ENCODE results near the gene SMYD3.

Gene SMYD3

DNA sequence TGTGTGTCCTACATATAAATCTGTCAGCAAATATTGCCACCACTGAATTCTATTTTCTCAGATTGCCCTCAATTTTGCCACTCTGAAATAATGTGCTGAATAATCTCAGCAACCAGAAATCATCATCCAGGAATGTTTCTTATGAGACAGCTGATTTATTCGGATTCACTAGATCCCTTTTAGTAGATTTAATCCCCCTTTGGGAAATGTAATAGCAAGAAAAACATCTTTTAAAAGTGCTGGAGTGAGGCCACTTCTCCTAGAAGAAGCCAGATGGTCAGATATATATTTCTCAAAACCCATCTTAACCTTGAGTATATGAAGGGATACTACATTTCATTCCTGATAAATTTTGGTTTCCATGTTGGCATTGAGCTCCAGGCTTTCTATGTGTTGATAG, 327.7 kb downstream of the SMYD3 start:
- FAIRE-seq, result no peak

DNA sequence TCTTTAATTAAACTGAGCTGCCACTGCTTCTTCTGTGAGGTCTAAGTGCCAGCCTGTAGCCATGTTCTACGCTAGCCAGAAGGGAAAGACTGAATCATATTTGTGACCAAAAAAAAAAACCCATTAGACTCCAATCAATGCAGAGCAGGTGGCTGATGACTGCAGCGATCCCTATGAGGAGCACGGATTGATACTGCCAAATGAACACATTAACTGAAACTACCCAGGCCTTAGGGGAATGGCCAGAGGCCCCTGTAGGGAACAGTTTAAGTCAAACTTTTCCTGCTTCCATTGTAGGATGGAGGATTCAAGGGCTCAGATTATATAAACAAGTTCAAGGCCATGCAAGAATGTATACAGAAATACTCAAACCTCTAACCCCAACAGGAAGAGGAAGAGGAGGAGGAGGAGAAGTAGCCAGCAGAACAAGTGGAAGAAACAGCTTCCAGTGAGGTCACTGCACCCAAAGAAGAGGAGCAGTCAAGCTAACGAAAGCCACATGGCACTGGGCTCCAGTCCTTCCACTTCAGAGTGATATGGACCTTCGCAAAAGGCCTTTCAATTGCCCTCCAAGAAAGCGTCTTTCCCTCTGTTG, 328.3 kb downstream of the SMYD3 start:
- no peak for FAIRE-seq
- DNase-seq (ENCODE audit: low spot score), result no peak

More for the DNA sequence above, 327.7 kb downstream of the SMYD3 start:
- DNase-seq (ENCODE audit: low spot score), result no peak

DNA sequence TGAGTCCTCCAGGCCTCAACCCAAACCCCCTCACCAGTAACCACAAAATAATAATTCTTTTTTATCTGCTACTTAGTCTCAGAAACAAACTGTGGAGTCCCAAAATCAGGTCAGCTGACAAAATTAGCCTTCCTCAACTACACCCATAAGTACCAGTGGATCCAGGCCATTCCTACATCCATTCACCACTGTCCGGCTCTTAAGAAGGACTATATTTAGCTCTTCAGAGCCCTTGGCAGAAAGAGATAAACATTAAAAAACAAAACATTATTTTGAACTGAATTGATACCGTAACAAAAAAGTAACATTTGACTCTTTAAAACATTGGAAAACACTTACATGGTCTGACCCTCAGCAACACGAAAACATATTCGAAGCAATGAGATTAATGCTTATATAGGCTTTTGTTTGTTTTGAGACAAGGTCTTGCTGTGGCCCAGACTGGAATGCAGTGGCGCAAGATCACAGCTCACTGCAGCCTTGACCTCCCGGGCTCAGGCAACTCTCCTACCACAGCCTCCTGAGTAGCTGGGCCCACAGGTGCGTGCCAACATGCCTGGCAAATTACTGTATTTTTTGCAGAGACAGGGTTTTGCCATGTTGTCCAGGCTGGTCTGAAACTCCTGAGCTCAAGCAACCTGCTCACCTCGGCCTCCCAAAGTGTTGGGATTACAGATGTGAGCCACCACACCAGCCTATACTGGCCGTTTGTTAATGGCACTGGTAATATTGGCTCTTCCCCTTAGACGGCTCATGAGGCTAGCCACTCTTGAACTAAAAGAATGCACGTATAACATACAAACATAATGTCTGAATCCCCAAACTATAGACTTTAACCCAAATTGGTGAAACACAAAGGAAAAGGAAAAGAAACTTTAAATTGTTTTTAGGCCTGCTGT, 330.7 kb downstream of the SMYD3 start:
- no peak for DNase-seq (ENCODE audit: low spot score)
- FAIRE-seq, result no peak

DNA sequence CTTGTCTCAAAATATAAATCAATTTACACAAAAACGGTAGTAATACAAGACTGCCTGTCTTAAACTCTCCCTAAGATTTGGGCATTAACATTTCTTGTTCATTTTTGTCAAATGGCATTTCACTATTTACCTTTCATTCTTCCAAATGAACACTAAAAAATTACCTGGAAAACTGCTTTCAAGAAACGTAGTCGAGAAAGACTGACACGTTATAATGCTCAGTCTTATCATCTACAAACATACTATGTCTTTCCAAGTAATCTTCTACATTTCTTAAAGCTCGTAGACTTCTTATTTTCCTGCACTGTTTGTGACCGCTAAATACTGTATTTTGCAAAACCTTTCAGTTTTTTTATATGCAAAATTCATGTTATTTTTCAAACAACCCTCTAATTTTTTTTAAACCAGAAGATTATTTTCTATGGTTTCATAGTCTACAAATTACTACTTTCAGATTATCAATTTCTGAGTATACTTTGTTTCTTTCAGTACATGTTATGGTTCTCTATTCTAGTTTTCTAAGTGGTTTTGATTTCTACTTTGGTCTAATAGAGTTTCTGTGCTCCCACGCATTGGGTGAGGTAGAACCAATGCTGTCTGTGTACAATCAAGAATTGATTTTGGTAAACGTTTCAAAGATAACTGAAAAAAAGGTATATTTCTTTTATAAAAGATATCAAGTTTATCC, 336.4 kb downstream of the SMYD3 start:
- DNase-seq (ENCODE audit: low spot score) (no peak), FAIRE-seq (no peak)

DNA sequence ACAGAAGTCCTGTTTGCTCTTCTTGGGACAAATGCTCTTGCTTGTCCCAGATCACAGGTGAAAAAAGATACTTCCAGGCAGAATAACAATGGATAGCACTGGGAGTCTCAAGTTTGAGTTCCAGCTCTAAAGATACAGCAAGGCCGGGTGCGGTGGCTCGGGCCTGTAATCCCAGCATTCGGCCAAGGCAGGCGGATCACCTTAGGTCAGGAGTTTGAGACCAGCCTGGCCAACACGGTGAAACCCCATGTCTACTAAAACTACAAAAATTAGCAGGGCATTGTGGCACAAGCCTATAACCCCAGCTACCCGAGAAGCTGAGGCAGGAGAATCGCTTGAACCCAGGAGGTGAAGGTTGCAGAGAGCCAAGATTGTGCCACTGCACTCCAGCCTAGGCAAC, 337.6 kb downstream of the SMYD3 start:
- no peak for FAIRE-seq
- no peak for DNase-seq (ENCODE audit: low spot score)

DNA sequence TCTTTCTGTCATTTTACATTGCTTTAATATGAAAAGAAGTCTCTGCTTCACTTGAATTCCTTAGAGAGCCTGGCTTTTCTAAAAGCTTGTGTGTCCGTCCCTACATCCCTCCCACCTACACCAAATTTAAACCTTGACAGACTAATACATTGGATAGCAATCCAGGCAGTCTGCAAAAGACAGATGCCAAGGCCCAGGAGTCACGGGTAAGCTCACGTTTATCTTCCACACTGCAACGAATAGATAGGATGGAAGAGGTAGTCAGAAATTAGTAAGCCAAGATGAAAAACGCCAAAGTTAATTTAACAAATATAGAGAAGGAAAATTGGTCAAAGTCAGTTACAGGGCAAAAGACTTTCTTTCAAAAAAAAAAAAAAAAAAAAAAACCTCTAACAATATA, 338.1 kb downstream of the SMYD3 start:
- FAIRE-seq, result no peak
- no peak for DNase-seq (ENCODE audit: low spot score)

DNA sequence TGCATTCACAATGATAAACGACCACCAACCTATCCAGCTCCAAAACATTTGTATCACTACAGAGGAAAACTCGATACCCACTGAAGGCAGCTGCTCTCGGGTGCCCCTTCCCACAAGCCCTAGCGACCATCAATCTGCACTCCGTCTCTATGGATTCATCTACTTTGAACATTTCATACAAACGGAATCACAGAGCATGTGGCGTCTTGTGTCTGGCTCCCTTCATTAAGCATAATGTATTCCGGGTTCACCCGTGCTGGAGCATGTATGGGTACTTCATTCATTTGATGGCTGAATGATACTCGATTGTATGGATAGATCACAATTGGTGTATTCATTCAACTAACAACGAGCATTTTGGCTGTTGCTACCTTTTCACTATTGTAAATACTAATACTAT, 340.2 kb downstream of the SMYD3 start:
- DNase-seq (ENCODE audit: low spot score), result no peak
- FAIRE-seq, result no peak

DNA sequence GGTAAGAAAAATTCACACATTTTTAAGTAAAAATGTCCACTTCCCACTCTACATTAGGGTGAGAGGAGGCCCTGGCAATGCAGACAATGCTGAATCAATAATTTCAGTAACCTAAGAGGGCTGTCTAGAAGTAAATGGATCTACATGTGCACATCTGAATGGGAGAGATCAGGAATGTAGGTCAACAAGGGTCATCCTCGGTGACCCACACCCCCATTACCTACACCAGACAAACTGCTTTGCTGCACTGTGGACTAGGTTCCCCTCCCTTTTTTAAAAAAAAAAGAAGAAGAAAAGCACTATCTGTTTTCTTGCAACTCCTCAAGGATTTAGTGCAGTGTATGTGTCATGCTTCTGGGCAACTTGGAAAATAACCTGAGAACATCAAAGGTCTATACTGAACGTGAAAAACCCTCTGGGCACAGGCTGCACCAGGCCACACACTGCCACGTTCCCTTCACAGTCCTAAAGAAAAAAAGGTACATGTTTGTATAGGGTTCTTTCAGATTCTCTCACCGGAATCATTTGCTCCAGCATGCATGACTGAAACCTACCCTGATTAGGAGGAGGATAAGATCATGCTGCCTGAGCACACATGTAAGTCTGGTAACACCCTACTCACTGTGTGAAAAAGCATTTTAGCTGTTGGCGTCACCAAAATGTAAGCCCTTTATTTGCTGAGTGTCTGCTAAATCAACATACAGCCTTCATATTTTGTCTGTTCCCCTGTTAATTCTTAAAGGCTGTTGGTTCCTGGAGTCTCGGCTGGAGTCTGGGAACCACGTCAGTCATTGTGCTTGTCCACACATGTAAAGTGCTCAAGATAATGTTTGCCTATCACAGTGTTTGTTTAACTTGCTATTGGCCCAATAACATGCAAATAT, 341.0 kb downstream of the SMYD3 start:
- no peak for DNase-seq (ENCODE audit: low spot score)
- no peak for FAIRE-seq

DNA sequence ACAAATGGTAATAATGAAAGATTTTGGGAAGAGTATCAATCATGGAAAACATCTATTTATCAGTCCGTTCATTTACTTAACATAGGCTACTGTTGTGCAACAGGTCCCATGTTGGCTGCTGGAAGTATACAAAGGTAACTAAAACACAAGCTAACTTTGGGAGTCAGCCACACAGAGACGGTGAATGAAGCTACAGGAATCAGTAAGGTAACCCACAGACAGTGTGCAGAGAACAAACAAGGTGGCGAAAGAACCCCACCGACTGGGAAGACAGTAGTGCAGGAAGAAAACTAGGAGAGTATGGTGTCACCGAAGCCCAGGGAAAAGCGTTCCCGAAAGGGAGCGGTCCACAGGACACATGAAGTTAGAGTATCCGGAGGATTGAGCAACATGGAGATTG, 342.3 kb downstream of the SMYD3 start:
- FAIRE-seq, result no peak
- no peak for DNase-seq (ENCODE audit: low spot score)

DNA sequence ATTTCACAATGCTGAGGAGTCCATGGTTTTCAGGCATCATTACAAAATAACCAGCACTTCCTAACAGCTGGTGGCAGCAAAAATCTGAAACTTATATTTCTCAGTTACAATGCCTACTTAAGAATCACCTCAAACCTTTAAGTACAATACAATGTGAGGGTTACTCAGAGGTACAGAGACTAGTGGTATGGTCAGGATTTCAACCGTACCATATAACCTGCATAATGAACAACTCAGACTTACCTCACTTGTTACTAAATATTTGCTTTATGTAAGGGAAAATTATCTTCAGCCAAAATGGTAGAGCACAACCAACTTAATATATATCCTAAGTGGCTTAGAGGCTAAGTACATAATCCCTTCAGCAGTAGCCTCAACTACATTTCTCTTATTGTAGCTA, 344.5 kb downstream of the SMYD3 start:
- DNase-seq (ENCODE audit: low spot score), result no peak
- FAIRE-seq, result no peak

DNA sequence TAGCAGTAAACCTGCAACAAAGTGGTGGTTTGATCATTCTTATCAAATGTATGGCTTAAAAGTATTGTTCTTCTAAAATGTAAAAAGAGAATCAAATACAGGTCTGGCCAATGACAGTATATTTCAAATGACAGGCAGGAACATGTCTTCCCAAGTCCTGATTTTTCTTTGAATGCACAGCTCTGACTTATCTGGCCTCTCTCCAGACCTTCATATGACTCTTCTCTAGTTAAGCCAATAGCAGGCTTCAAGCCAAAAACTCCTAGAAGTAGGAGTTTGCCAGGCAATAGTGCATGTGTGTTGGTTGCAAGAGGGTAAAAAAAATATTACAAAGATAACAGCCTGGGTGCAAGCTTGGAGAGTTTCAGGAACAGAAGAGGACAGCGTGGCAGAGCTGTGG, 345.5 kb downstream of the SMYD3 start:
- DNase-seq (ENCODE audit: low spot score) (no peak), FAIRE-seq (no peak)

DNA sequence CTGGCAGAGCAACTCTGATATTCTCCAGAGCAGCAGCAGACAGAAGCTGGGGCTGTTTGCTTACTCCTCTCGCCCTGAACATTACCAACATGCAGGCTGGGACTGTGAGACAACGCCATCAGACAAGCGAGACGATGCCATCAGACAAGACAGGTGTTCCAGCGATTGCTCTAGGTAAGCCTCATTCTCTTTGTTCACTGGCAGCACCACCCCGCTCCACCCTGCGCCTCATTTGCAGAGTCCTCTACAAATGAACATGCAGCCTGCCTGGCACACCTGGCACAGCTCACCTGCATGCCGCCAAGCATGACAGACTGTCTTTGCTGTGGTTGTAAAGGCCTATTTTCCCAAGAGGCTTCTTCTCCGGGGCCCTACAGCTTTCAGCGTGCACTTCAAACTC, 346.2 kb downstream of the SMYD3 start:
- FAIRE-seq, result no peak
- no peak for DNase-seq (ENCODE audit: low spot score)

DNA sequence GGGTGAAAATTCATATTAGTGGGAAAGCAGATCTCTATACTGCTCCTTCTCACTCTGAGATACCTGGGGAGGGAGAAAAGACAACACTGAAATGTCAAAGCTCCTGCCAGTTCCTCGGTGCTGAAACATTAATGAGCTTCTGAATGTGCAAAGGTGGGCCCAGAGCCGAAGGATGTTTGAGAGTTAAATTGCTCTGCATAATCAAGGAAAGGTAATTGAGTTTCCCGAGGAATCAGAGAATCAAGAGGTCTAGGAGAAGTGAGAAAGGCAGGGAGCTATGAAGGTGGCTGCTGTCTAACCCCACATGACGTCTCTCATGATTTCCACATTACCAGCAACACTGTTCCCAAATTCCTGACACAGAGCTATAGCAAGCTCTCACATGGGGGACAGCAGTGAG, 346.7 kb downstream of the SMYD3 start:
- no peak for FAIRE-seq
- no peak for DNase-seq (ENCODE audit: low spot score)

DNA sequence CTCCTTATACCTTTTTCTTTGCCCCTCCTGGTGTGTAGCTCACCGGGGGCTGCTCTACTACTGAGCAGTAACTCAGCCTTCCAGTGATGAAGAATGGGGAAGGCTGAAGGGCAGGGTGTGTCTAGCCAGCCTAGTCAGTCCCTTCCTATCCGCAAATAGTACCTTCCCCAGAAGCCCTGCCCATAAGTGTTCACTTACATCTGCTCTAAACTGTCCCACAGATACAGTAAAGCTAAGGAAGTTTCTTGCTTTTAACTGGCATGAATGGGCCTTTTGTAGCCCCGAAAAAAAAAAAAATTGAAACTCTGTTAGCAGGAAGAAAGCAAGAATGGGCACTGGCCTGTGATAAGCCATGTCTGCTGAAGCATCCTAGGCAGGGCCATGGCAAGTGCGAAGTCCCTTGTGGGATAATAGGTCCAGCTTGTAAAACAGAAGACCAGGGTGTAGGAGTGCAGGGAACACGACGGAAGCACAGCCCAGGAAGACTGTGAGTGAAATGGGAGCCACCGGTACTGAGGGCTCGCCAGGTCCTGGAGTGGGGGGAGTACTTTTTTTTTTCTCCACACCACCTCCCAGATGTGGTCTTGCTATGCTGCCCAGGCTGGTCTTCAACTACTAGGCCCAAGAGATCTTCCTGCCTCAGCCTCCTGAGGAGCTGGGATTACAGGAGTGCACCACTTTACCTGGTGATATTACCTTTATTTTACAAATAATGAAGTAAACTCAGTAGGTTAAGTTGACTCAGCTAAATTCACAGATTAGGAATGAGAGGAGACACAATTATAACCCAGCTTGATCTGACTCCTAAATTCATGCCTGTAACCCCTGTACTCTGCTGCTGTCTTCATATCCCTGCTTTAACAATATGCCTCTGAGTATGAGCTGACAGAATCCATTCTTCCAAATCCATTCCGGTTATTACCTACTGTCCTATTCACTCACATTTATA, 347.5 kb downstream of the SMYD3 start:
- FAIRE-seq (no peak), DNase-seq (ENCODE audit: low spot score) (no peak)

DNA sequence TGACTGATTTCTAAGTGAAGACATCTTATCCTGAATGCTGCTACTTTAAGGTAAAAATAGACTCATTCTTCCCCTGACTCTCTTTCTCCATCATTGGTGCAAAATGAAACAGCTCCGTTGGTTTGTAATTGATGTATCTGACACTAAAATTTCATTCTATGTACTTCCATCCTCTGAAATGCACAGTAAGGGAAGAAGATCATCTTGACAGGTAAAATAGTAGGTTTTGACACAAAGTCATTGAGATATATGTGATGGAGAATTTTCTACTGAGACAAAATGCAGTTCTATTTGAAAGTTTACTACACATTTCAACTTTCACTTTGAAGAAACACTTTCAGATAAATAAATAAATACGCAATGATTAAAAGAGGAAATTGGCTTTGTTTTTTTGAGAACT, 348.9 kb downstream of the SMYD3 start:
- no peak for FAIRE-seq
- DNase-seq (ENCODE audit: low spot score), result no peak

DNA sequence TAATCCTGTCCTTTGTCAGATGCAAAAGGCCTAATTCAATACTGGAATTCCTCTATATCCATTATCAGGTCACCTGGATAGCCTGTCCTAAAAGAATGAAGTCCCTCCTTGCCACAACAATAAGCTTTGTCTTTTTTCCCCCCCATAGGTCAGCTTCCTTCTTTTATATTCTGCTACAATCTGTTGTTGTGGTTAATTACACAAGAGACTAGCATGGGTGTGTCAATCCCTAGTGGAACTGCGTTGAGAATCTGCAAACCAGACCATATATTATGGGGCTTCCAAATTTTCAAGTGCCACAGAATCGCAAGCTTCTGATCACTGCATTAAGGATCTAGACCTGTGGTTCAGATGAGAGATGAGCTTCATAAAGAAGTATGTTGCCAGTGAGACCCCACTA, 349.6 kb downstream of the SMYD3 start:
- DNase-seq (ENCODE audit: low spot score) (no peak), FAIRE-seq (no peak)

DNA sequence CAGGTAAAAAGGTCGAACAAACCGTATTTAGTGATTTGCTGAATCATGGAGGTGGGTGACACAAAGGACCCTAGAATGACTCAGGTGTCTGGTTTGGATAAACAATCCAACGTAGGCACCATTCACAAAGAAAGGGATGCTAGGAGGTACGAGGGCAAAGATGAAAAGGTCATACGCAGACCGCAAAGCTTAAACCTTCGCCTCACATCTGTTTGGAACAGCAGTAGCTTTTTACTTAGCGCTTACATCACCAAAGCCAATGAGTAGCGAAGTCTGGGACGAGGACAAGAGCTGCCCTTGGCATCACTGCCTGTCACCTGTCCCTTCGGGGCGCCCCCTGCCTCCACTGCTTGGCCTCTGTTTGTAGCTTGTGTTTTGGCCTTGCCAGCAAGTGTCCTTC, 350.2 kb downstream of the SMYD3 start:
- DNase-seq (ENCODE audit: low spot score) (no peak), FAIRE-seq (no peak)

DNA sequence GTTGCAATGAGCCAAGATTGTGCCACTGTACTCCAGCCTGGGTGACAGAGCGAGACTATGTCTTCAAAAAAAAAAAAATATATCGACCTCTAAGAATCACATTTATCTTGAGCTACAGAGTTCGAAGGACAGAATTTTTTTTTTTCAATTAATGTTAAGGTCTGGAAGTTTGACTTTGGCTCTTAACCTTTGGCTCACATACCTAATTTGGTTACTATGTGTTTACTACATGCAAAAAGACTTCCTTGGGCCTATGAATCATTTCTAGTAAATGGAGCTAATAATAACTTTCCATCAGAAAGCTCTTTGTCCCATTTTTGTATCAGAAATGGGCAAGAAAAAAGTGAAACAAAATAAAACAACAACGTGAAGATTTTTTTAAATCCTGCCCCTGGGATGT, 351.2 kb downstream of the SMYD3 start:
- DNase-seq (ENCODE audit: low spot score) (peak; percentile 37), FAIRE-seq (no peak)

DNA sequence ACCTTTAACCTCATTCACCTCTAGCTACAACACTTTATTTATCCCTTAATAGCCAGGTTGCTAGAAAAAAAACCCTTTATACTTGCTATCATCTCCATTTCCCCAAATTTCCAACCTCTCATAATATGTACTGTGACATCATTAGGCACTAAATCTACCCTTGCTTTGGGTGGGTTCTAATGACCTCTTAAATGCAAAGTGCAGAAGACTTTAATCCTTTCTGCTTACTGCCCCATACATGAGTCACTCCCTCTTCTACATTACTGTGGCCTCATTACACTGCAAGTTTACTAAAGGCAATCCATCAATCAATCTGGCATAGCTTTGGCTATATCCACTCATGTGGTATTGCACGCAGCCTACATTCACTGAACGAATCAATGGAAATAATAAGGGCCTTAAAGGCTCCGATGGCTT, 353.3 kb downstream of the SMYD3 start:
- FAIRE-seq, result no peak
- no peak for DNase-seq (ENCODE audit: low spot score)

DNA sequence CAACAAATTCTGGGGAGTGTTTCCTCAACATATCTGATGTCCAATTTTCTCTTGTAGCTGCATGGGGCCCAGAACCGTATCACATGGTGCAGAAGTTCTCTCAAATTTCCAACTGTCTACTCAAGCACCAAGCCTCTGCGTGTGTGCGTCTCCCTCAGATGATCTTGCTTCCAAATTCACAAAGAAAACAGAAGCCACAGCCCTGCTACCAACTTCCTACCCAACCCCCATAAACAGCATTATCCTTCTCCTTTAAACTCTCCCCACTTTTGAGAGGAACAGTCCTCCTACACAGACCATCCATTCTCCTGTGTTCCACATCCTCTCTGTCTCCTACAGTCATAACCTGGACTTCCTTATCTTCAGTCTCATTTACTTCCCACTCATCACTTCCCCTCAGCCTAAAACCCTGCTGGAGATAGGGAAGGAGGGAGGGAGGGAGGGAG, 354.1 kb downstream of the SMYD3 start:
- DNase-seq (ENCODE audit: low spot score) (no peak), FAIRE-seq (no peak)

All from urothelium cell line (cell line).